Measurements from ENCODE around the gene ZMYND8.
A peak's percentile ranks its signal among the peaks of the same experiment; 100 is the strongest.

Gene ZMYND8

GRCh38 chr20:47202733-47203667 is 153.5 kb downstream of the ZMYND8 start:
- TF ChIP-seq CTCF (IDR thresholded peaks at IDR 0.05; ENCODE audit: extremely low read depth, missing control alignments) = no peak
- DNase-seq (ENCODE audit: low spot score) = no peak

- DNase-seq (ENCODE audit: low spot score) = no peak
- TF ChIP-seq CTCF (IDR thresholded peaks at IDR 0.05; ENCODE audit: extremely low read depth, missing control alignments) = no peak
Observed at GRCh38 chr20:47201074-47201730, 155.3 kb downstream of the ZMYND8 start.

- no peak for TF ChIP-seq CTCF (IDR thresholded peaks at IDR 0.05; ENCODE audit: extremely low read depth, missing control alignments)
- DNase-seq (ENCODE audit: low spot score) = no peak
Observed at GRCh38 chr20:47198996-47199552, 157.4 kb downstream of the ZMYND8 start.

GRCh38 chr20:47198254-47198671 is 158.2 kb downstream of the ZMYND8 start:
- no peak for TF ChIP-seq CTCF (IDR thresholded peaks at IDR 0.05; ENCODE audit: extremely low read depth, missing control alignments)
- DNase-seq (ENCODE audit: low spot score) = peak; percentile 34

- peak; percentile 93 for TF ChIP-seq CTCF (IDR thresholded peaks at IDR 0.05; ENCODE audit: extremely low read depth, missing control alignments)
- DNase-seq (ENCODE audit: low spot score) = peak; percentile 81
Observed at GRCh38 chr20:47196091-47197081, 160.1 kb downstream of the ZMYND8 start.

- no peak for TF ChIP-seq CTCF (IDR thresholded peaks at IDR 0.05; ENCODE audit: extremely low read depth, missing control alignments)
- DNase-seq (ENCODE audit: low spot score) = no peak
Observed at GRCh38 chr20:47195573-47195972, 160.9 kb downstream of the ZMYND8 start.

Data from GM20000 (cell line).